HG03108 (cell line): ENCODE measurements around the gene SNRNP27.
"Not testable (repeated sequence)": the region's sequence is repeated elsewhere in the genome, so short reads cannot be mapped to it uniquely, and the experiment has no call there.

Source experiments
- ATAC-seq: cut with Tn5 transposase; IDR thresholded peaks from one replicate; pipeline ENCODE4 v1.9.1; 2021; ENCODE audit warnings: moderate library complexity; ENCODE audit not compliant: unreplicated experiment

Gene SNRNP27

GRCh38 chr2:69945441-69945840, 51.7 kb downstream of the SNRNP27 start:
- no peak for ATAC-seq

GRCh38 chr2:69945941-69946340, 52.2 kb downstream of the SNRNP27 start:
- ATAC-seq, result no peak

- peak; percentile 77 for ATAC-seq
Observed at GRCh38 chr2:69946351-69947324, 52.9 kb downstream of the SNRNP27 start.

- no peak for ATAC-seq
Observed at GRCh38 chr2:69947325-69947931, 53.7 kb downstream of the SNRNP27 start.

- no peak for ATAC-seq
Observed at GRCh38 chr2:69948032-69948962, 54.5 kb downstream of the SNRNP27 start.

GRCh38 chr2:69948963-69949645, 55.3 kb downstream of the SNRNP27 start:
- ATAC-seq, result no peak

GRCh38 chr2:69950241-69950640, 56.5 kb downstream of the SNRNP27 start:
- no peak for ATAC-seq

- not testable (repeated sequence) for ATAC-seq
Observed at GRCh38 chr2:69950671-69951070, 56.9 kb downstream of the SNRNP27 start.

GRCh38 chr2:69952336-69953115, 58.8 kb downstream of the SNRNP27 start:
- no peak for ATAC-seq

- no peak for ATAC-seq
Observed at GRCh38 chr2:69954084-69954483, 60.3 kb downstream of the SNRNP27 start.
